GM19193 (cell line): ENCODE results near the gene NR4A1.

Experiments
- POLR2A ChIP-seq: IDR thresholded peaks from 4 replicates; pipeline ENCODE4 v1.6.1; 2011; ENCODE audit not compliant: insufficient read depth, insufficient read length; ENCODE audit errors: extremely low read depth

The NR4A1 gene

DNA sequence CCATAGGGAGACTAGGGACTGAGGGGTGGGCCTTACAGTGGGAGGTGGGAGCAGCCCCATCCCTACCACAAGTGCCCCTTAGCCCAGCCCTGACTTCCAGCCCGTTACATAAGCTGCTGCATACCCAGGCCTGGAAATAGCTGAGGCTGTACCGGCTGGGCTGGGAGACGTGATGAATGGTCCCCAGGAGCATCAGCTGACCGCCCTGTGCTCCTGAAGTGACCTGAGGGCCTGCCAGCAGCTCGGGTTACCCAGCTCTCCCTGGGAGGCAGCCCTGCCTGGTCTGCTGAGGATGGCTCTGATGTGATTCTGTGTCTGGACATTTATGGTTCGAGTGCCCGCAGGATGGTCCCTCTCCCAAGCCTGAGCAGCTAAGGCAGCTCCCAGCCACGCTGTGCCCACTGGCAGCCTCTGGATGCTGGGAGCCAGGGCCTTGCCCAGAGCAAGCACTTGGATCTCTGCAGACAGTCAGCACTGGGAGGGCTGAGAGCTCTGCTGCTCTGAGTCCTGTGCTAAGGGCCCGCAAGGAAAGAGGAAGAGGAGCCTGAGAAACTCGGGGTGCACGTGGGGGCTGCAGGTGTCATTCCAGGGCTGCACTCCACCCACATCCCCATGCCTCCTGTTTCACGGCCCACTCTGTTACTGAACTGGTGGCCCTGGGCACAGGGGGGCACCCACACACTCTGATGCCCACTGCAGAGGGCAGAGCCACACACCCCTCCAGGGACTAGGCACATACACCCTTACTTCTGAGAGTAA lies 24.0 kb upstream of the NR4A1 start:
- no peak for TF ChIP-seq POLR2A

DNA sequence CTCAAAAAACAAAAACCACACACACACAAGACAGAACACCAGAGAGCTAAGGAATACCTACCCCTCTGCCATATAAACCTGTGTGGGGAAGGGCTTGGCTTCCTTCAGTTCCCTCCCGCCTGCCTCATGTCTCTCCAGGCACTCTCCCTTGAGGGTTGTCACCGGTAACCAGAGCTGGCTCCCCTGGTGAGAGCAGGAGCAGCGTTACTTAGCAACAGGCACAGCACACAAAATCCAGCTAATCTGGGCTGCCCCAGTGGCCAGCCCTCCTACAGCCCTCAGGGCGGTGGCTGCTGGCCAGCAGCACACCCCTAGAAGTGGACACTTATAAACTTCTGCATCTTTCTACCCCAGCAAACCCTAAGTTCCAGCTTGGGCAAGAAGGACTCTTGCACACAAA lies 21.6 kb upstream of the NR4A1 start:
- no peak for TF ChIP-seq POLR2A

DNA sequence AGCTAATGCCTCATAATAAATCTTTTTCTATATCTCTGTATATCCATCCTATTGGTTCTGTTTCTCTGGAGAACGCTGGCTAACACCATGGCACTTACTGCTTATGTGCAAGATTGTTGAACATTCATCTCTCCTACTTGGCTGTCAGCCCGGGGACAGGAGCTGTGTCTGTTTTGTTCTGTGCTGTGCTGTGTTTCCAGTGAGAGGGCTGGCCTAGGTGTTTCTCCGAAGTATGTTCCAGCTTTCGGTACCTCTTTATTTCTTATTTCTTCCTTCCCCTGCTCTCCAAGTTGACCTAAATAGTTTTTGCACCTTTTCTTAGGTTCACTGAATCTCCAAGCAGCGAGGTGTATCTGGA lies 18.8 kb upstream of the NR4A1 start:
- TF ChIP-seq POLR2A, result no peak

DNA sequence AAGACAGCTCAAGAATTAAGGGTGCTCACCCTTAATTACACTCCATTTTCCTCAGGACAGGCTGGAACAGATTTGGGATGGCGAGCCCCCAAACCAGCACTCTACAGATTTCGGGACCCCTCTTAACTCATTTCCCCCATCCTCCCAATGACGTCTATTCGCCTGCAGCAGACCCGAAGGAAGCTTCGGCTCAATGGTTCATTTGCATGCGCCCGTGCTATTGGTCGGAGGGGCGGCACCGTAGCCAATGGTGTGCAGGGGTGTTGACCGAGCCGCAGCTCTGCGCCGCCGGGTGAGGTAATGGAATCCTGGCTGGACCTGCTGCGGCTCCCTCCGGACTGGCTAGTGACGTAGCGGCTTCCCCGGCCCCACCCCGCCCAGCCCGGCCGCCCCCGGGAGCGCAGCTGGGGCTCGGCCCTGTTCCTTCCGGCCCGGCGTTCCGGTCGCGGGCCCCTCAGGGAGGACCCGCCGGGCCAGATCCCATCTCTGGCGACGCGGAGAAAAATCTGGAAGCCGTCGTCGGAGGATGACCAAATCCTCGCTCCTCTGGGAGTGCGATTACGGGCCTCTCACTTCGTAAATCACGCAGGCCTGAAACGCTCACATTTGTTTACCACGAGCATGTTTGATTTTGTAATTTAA lies 18.3 kb upstream of the NR4A1 start:
- TF ChIP-seq POLR2A, result peak; percentile 76

DNA sequence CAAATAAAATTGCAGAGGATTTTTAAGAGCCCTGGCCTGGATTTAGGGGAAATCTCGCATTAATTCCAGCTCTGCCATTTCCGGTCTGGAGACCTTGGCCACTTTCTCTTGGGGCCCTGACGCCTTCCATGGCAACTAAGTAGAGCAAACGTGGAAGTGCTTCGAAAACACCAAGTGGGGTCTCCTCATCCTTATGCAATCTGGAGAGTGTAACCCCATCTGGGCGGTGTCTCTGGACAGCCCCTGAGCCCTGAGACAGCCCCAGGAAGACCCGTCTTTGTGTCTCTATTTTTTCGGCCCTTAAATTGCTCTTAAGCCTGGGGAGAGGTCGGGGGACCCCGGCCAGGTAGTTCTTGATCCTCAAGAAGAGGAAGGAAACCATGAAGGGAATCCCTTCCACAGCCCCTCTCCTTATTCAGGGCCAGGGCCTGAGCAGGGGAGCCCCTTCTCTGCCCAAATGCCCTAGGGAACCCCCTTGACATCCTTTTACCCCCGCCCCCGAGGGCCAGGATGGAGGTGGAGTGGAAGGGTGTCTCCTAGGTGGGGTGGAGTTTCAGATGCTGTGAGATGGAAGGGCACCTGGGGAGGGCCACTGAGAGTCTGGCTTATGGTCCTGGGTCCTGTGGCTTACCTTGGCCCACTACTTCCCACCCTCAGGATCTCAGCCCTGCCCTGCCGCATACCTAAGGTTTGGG lies 17.6 kb upstream of the NR4A1 start:
- no peak for TF ChIP-seq POLR2A

DNA sequence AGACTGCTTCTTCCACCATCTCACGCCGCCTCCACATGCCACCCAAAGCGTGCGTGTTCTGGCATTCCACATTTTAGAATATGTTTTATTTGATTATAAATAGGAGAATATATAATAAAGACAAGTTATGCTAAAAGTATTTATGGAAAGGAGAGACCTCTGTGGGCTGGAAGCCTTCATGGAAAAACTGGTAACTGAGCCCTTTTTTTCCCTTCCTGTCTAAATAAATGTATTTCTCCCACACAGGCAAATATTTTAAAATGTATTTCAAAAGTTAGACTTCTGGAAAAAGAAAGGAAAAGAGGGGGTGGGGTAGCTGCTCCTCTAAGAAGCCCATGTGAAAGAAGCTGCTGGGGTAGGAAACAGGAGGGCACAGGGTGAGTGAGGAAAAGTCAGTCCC lies 16.1 kb upstream of the NR4A1 start:
- no peak for TF ChIP-seq POLR2A

DNA sequence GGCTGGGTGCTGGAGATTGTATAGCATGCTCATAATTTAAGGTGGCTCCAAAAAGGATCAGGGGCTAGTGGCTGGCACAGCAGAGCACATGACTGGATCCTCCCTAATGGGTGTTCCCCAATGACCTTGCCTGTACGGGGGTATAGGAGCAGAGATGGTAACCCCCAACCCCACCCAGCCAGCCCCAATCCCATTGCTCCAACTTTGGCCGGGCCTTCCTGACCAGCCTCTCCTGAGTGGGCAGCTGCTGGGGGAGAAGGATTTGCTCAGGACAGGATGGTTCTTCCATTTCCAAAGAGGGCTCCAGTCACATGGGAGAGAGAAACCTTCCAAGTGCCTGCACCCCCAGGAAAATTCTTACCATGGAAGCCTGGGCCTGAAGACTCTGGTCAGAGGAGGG lies 15.3 kb upstream of the NR4A1 start:
- TF ChIP-seq POLR2A, result no peak

DNA sequence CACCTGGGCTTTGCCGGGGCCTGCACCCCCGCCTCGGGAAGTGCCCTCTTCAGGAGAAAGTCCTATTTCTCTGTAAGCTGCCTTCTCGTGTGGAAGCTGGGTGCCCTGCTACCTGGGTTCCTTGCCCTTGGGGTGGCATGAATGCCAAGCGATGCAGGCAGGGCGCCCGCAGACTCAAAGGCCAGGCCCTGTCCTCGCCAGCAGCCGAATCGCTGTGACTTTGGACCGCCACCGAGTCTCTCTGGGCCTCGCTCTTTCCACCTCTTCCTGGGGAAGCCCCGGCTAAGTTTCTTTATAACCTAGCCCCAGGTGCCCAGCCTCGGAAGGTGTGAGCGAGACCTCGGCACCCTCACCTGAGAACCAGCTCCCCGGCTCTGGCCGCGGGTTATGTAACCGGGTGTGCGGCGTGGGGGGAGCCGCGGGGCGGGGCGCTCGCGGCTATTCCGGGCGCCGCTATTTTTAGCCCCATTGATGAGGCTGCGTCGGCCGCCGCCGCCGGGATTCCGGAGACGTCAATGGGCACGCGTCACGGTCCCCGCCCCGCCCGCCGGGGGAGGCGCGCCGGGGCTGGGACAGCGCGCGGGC lies 14.6 kb upstream of the NR4A1 start:
- TF ChIP-seq POLR2A, result peak; percentile 33

DNA sequence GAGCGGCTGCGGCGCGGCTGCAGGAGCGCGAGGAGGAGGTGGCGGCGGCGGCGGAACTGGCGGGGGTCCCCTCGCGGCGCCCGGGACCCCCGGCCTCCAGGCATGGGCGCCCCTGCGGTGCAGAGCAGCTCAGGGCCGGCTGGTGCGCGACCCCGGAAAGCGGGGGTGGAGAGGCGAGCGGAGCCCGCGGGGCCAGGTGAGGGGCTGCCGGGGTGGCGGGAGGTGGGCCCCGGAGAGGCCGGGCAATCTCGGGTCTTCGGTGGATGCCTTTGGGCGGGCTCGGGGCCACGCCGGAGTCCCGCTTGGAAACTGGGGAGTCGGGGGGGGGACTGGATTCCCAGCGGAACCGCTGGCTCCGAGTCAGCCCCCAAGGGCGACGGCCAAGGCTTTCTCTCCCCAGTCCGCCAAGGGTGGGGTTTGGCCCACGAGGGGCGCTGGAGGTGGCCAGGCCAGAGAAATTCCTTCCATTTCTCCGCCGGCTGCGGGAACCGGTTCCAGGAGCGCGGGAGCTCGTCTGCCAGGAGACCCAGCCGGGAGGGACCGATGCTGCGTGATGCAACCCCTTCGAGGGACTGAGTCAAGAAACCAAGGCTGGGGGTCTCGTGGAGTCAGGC lies 13.9 kb upstream of the NR4A1 start:
- no peak for TF ChIP-seq POLR2A

DNA sequence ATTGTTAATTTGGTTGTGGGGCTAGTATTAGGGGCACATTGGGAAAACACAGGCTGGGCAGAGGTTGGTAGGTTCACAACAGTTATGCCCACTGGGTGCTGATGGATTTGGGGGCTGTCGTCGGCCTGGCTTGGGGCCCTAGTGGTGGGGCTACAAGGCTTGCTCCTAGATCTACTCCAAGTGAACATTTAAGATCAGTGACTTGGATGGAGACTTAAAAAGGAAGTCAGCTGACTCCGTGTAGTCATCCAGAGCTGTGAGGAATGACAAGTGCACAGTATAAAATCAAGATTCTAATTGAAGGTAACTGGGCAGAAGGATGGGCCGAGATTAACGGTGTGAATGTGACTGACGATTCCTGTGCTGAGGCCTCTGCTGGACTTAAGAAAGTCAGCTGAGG lies 12.8 kb upstream of the NR4A1 start:
- TF ChIP-seq POLR2A, result no peak

DNA sequence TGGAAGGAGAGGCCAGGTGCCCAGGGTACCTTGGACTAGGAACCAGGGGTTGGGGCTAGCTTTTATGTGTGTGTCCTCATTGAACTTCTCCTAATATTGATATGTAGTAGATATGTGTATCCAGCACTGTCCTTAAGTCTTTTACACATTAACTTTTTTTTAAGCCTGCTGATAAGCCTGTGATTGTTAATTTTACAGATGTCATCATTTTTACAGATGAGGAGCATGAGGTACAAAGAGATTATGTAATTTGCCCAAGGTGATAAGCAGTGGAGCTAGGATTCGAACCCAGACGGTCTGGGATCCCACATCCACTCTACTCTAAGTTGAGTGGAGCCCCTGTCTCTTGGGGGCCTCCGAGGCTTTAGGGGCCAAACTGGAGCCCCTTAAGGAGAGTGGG lies 10.2 kb upstream of the NR4A1 start:
- no peak for TF ChIP-seq POLR2A

DNA sequence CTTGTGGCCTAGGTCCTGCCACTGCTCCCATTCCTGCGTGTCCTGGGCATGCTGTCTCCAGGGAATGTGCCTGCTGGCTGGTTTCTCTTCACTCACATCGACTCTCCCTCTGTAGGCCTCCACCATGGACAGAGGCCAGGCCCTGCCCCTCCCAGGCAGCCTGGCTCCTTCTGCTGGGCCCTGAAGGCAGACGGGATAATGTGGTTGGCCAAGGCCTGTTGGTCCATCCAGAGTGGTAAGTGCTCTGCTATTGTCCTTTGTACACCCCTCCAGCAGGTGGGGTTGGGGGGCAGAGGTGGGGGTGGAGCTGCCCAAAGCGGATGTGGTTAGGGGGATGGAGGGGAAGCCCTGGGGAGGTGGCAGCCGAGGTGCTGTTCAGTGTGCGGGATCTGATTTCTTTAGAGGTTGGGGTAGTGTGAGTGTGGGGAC lies 9.5 kb upstream of the NR4A1 start:
- TF ChIP-seq POLR2A, result no peak

DNA sequence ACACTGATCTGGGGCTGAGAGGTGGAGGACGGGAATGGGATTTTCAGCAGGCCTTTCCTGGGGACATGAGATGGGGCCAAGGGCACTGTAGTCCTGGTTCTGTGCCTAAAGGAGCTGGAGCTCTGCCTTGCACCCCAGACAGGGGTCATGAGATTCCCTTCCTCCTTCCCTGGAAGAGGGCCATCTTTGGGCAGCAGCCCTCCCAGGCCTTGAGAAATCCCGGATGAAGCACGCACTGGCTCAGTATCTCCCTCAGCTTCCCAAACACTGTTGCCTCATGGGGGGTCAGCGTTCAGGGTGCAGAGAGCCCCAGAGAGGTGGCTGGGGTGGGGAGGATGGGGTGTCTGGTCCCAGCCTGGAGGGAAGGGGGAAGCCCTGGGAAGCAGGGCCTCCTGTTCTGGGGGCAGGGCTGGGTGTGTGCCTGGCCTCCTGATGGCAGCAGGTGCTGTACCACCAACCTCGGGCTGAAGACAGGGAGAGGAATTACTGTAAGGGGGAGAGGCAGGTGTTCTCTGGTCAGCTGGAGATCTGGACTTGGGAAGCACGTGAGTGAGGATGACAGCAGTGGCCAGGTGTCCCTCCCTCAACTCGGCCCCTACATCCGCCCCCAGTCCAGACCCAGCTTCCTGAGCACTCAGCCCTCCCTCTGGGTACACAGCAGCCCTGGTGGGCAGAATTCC lies 8.4 kb upstream of the NR4A1 start:
- TF ChIP-seq POLR2A, result no peak

DNA sequence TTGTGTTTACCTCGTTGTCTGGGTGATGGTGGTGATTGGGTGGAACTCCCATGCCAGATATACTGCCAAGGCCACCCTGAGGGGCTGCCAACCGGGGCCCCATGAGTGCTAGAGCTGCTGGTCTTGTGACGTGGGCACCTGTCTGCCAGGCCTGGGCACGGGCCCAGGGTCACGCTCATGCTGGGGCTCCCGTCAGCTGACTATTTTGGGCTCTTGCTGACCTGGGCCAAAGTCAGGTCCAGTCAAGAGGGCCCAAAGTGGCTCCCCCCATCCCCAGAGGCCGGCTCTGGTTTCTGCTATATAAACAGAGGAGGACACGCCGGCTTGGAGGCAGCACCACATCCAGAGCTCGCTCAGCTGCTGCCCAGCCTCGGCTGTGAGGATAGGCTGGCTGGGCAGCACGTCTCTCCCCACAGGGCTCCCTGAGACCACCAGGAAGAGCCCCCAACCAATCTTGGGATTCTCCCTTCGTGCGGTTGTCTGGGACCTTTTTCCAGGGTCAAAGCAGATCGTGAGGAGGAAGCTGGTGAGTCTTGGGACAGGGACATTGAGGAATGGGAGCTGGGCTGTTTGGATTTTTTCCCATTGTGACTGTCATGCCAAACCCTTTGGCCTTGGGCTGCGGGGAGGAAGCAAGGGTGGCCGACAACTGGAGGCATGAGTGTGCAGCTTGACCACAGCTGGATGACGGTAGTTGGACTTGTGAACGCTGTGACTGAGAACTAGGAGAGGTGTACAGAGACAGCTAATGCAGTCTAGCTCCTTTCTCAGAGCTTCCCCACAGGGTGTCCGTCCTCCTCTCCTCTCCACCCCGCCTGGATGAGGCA lies 7.6 kb upstream of the NR4A1 start:
- TF ChIP-seq POLR2A, result no peak
